ENCODE results near the gene CTBP1.
"Not testable (repeated sequence)": the region's sequence is repeated elsewhere in the genome, so short reads cannot be mapped to it uniquely, and the experiment has no call there.

CTBP1 gene

GRCh38 chr4:1249148-1249730 is 309 bp upstream of the CTBP1 start:
- FAIRE-seq = no peak

- FAIRE-seq = no peak
Measured at GRCh38 chr4:1247864-1248244, 1.1 kb downstream of the CTBP1 start.

- FAIRE-seq = no peak
Measured at GRCh38 chr4:1246901-1247863, 1.7 kb downstream of the CTBP1 start.

DNA sequence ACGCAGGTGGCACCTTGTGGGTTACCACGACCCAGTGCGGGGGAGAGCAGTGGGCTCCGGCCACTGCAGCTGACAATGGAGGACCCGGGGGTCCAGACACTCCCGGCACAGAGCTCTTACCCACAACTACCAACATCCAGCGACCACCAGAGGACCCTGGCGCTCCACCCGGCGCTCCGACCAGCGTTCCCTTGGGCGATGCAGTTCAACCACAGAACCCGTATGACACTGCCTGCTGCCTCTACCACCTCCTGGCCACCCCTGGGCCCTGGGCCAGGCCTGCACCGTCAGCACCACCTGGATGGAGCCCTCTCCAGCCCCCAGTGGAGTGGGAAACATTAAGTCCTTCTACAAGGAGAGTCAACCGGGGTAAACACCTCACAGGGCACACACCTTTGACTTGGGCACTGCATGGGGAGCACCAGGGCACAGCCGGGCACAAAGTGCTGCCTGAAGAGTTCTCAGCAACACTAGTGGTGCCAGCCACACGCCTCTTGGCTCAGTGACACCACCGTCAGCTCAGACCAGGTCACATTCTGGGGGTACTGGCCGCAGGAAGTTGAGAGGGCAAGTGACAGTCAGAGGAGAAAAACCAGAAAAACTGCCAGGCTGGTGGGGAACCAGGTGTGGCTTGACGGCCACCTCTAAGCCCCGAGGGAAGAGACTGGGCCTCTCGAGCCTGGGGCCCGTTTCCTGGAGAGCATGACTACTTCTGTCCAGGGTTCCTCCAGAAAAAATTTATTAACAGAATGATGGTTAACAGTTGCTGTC is 2.6 kb downstream of the CTBP1 start:
- no peak for FAIRE-seq

DNA sequence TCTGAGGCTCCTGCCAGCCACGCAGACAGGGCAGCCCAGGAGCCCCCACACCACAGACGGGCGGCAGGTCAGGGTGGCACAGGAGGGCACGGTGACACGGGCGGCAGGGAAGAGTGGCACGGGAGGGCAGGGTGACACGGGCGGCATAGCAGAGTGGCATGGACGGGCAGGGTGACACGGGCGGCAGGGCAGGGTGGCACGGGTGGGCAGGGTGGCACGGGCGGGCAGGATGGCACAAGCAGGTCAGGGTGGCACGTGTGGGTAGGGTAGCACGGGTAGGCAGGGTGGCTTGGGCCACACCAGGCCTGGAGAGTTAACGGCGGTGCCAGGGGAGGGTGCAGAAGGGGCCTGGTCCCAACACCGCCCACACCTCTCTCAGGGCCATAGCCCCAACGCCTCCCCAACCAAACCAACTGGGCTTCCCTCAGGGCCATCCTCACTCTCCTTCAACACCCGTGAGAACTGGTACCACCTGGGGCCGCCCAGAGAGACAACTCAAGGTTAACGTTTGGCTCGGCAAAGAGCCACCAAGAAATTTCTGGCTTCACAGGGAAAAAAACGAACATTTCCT is 3.4 kb downstream of the CTBP1 start:
- FAIRE-seq = no peak

DNA sequence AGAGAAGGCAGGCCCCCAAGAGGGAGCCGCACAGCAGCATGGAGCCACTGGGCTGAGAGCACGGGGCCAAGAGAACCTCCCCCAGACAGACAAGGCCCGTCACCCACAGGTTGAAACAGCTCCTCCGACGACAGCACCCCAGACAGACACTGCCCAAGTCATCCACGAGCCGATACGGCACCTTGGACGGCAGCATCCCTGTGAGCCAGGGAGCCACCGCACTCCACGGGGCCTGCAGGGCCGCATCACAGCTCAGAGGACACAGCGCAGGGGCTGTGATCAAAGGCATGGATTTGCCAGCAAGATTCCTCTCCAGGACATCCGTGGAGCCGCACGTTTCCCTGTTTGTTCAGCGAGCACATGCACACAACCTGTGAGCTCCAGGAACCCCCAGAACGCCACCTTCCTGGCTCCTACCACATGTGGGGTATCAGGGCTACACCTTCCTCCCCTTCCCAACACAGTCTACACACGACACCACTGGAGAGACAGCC is 3.9 kb downstream of the CTBP1 start:
- no peak for FAIRE-seq

- FAIRE-seq = no peak
Measured at GRCh38 chr4:1244081-1244977, 4.6 kb downstream of the CTBP1 start.

- no peak for FAIRE-seq
Measured at GRCh38 chr4:1243451-1244080, 5.4 kb downstream of the CTBP1 start.

DNA sequence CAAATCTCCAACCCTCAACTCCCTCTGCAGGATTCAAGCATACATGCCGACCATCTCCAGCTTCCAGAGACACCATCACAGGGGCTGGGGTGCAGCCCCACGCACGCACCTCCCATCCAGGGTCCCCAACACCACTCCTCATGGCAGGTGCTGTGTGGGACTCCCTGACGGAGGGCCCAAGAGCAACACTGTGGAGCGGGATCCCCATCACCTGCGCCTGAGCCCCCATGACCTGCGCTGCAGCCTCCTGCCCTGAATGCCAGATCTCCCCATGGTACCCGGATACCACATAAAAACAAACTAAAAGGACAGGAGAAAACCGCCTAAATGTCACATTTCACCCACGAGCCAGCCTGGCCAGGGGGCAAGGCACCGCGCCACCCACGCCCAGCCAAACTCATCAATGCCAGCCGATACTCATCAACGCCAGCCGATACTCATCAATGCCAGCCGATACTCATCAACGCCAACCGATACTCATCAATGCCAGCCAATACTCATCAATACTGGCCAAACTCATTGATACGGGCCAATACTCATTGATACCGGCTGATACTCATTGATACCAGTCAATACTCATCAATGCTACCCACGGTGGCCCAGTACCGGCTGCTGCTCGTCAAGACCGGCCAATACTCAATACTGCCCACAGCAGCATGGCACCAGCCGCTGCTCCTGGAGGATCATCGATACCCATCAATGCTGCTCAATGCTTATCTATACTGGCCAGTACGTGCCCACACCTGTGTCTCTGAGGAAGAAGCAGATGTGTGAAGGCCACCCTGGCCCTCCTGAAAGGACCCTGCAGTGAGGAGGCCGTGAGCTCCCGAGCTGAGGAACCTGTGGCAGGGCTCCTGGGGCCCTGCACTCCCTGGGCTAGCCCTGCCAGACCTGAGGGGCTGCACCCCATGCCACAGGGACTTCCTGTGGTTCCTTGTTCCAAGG is 6.2 kb downstream of the CTBP1 start:
- FAIRE-seq = no peak

GRCh38 chr4:1241936-1242505 is 6.9 kb downstream of the CTBP1 start:
- FAIRE-seq = no peak

DNA sequence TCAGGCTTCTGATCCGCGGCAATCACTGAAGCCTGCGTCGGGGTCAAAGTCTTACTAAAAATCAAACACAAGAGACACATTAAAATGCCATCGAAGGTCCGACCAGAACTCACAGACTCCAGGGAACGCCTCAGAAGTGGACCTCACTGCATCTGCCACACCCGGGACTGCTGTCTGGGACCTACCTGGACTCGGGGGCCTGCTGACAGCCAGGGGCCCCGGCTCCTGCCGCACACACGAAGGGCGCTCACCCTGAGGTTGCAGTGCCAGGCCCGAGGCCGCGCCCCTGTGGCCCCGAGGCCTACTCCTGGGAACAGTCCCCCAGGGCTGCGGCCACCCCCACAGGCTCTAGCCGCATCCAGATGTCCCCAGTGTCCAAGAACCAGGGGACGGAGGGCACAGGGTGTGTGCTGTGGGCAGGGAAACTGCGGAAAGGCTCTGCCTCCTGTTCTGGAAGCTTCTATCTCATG is 7.4 kb downstream of the CTBP1 start:
- no peak for FAIRE-seq

GRCh38 chr4:1240721-1241465 is 8.0 kb downstream of the CTBP1 start:
- no peak for FAIRE-seq

DNA sequence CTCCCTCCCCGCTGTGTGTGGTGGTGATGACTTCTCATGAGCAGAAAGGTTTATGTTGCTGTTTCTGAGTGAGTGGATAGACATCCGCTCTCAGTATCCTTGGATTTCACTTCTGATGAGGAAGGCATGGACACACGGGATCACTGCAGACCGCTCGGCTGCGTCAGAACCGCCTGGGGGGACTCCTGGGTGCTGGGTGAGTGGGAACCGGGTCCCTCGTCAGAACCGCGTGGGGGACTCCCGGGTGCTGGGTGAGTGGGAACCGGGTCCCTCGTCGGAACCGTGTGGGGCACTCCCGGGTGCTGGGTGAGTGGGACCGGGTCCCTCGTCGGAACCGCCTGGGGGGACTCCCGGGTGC is 9.0 kb downstream of the CTBP1 start:
- no peak for FAIRE-seq

DNA sequence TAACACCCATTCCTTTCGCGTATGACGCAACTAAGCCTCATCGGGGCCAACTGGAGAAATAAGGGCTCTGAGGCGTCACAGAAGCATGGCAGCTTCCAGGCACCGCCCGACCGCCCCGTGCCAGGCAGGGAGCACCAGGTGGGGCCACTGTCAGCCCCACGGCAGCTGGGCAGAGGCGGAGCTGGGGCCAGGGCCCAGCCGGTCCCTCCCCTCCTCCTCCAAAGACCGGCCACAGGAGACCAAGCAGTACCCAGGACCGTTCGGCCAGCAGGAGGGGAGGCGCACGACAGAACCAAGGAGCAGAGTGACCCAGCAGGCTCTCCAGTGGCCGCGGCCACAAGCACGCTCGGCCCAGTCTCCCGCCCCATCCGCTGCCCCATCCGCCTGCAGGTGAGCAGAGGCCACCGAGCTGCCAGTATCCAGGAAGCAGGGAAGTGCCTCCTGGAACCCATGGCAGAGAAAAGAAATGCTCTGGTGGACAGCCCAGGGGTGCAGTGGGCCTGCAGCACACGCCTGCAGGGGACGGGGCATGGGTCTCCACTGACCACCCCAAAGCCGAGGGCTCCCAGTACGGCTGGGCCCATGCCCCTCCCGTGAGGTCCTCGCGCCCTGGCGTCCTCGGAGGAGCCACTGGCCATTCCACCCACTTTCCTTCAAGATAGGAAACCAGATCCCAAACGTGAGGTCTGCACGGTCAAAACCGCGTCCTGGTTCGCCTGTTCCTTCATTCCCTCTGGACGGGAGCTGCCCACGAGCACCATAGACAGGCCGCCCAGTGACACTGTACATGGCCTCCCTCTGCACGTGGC is 9.6 kb downstream of the CTBP1 start:
- FAIRE-seq = no peak

DNA sequence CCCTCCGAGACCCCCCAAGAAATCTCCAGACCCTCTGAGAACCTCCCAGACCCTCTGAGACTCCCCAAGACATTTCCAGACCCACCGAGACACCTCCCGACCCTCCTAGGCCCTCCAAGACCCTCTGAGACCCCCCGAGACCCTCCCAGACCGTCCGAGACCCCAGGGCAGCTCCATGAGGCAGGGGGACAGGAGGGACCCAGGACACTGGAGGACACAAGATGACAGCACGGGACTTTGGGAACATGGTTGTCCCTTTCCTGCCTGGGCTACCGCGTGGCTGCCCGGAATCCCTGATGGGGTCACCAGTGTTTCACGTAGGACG is 10.3 kb downstream of the CTBP1 start:
- FAIRE-seq = no peak

GRCh38 chr4:1237981-1238675 is 10.8 kb downstream of the CTBP1 start:
- no peak for FAIRE-seq

- FAIRE-seq = not testable (repeated sequence)
Measured at GRCh38 chr4:1237261-1237660, 11.7 kb downstream of the CTBP1 start.

- not testable (repeated sequence) for FAIRE-seq
Measured at GRCh38 chr4:1236836-1237235, 12.1 kb downstream of the CTBP1 start.

Data from islet of Langerhans (tissue), 1 donor.